H1 (cell line): ENCODE measurements around the gene S1PR3.

Experiments
- CTCF ChIP-seq, 3 experiments: IDR thresholded peaks; 1 replicate in 2 of 3; 2 replicates in 1 of 3; pipeline versions ENCODE4 v1.5.1 to v1.6.1; 2011; ENCODE audit warnings: low read length in 3 of 3, mild to moderate bottlenecking in 3 of 3, inconsistent platforms in 2 of 3, low read depth in 1 of 3, moderate library complexity in 1 of 3; ENCODE audit not compliant: insufficient read depth in 1 of 3; ENCODE audit errors: control extremely low read depth in 1 of 3
- E2F6 ChIP-seq: IDR thresholded peaks from 2 replicates; pipeline ENCODE4 v1.6.1; 2012; ENCODE audit warnings: inconsistent platforms
- EP300 ChIP-seq, 2 experiments: IDR thresholded peaks; 1 replicate in 1 of 2; 2 replicates in 1 of 2; pipeline ENCODE4 v1.6.1; 2011 to 2012; ENCODE audit warnings: low read depth in 2 of 2, low read length in 2 of 2, mild to moderate bottlenecking in 2 of 2, borderline replicate concordance in 1 of 2, inconsistent platforms in 1 of 2, moderate library complexity in 1 of 2
- EZH2 ChIP-seq: fragments of 200-600 bp; sonication (generic); IDR thresholded peaks from 2 replicates; pipeline ENCODE4 v1.7.1; 2012; ENCODE audit warnings: low read depth, mild to moderate bottlenecking, moderate library complexity, low read length, inconsistent platforms; ENCODE audit not compliant: severe bottlenecking
- MAX ChIP-seq: IDR thresholded peaks from 2 replicates; pipeline ENCODE4 v1.6.1; 2012; ENCODE audit warnings: inconsistent platforms
- POLR2AphosphoS5 ChIP-seq: IDR thresholded peaks from 2 replicates; pipeline ENCODE4 v1.6.1; 2011; ENCODE audit warnings: low read depth, low read length
- POU5F1 ChIP-seq: IDR thresholded peaks from 2 replicates; pipeline ENCODE4 v1.6.1; 2011; ENCODE audit warnings: low read depth, mild to moderate bottlenecking, low read length, moderate library complexity
- RFX5 ChIP-seq: IDR thresholded peaks from 2 replicates; pipeline ENCODE4 v1.6.1; 2011; ENCODE audit warnings: low read depth, low read length, improper control_type of control experiment, borderline replicate concordance
- SP2 ChIP-seq: IDR thresholded peaks from 2 replicates; pipeline ENCODE4 v1.6.1; 2012; ENCODE audit warnings: mild to moderate bottlenecking, low read length, inconsistent platforms
- ZNF274 ChIP-seq: IDR thresholded peaks from 2 replicates; pipeline ENCODE4 v1.7.0; 2012; ENCODE audit warnings: low read length, borderline replicate concordance; ENCODE audit errors: extremely low read depth

DNA sequence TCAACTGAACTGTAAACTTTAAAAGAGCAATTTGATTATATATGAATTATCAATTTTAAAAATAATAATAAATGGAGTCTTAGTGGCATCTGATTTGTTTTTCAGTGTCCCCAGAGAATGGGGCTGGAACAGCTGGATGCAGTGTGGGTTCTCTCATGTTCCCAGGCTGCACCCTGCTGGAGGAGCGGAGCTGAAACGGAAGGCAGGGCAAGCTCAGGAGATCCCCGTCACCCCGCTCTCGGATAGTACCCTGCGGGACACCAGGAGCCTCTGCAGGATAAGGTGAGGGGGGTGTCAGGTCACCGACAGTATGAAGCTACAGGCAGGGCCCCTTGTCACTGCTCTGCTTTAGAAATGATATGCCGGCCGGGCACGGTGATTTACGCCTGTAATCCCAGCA, 57.3 kb downstream of the S1PR3 start:
- TF ChIP-seq CTCF (IDR thresholded peaks at IDR 0.05; ENCODE audit: control extremely low read depth in 1 of 3, insufficient read depth in 1 of 3, low read depth in 1 of 3, low read length in 3 of 3) (peak in 2 of 3 experiments; percentile 18 to 44; a peak in 2 of 4 replicates), RFX5 (no peak), MAX (no peak), POLR2AphosphoS5 (no peak), EP300 (IDR thresholded peaks at IDR 0.05; ENCODE audit: borderline replicate concordance in 1 of 2, low read depth in 2 of 2, low read length in 2 of 2) (no peak), SP2 (no peak), POU5F1 (no peak), ZNF274 (no peak), EZH2 (no peak), E2F6 (no peak)
